Endothelial cell of umbilical vein (primary cell): ENCODE data around the gene OR10D3. TPM values are rescaled to one million over a fixed set of nuclear protein-coding genes. Genes with fewer than 3 reads are reported as not detected.

Experiments used
- BruUV-seq: library from RNA; stranded (reverse); fragments of 400-500 nt; replicated peaks from 2 replicates; lab custom pipeline; 2021; lab: Mats Ljungman, UMichigan
- CTCF ChIA-PET: fragments of 300-600, 350-600 bp; sonication (Branson Sonifier 250); formaldehyde crosslinking; loops from one replicate; lab custom pipeline; 2021; ENCODE audit warnings: antibody characterized with exemption, inconsistent platforms; lab: Charles Lee
- POLR2A ChIA-PET: fragments of 300-600, 350-600 bp; sonication (Branson Sonifier 250); formaldehyde crosslinking; loops from one replicate; lab custom pipeline; 2021; ENCODE audit warnings: antibody characterized with exemption, inconsistent platforms; lab: Charles Lee
- DNase-seq: peaks from one replicate; pipeline ENCODE4 v3.0.0-alpha.2; 2011; ENCODE audit warnings: low read depth, low spot score
- FAIRE-seq: peaks from 2 replicates; lab custom pipeline; 2011; peaks lifted over from hg19 to GRCh38; lab: Jason Lieb, UNC
- H2AFZ ChIP-seq: 2 replicates; pipeline ENCODE4 v1.6.0; 2012; ENCODE audit warnings: low read depth, low read length, control low read depth, inconsistent platforms
- H3K27ac ChIP-seq: 2 replicates; pipeline ENCODE4 v1.5.1; 2011; ENCODE audit warnings: low read depth, mild to moderate bottlenecking, control low read depth, low read length, moderate library complexity; ENCODE audit not compliant: insufficient read depth
- H3K27me3 ChIP-seq, 2 experiments: 2 replicates each; pipeline versions ENCODE4 v1.6.0 to v1.6.1; 2011; ENCODE audit warnings: low read length in 2 of 2, mixed read lengths in 1 of 2; ENCODE audit not compliant: control insufficient read depth in 2 of 2, insufficient read depth in 2 of 2
- H3K36me3 ChIP-seq, 2 experiments: 2 replicates in 1 of 2; 3 replicates in 1 of 2; pipeline ENCODE4 v1.5.1; 2011; ENCODE audit warnings: low read length in 2 of 2, mild to moderate bottlenecking in 1 of 2, moderate library complexity in 1 of 2; ENCODE audit not compliant: control insufficient read depth in 2 of 2, insufficient read depth in 2 of 2; ENCODE audit errors: extremely low read depth in 1 of 2
- H3K4me1 ChIP-seq: 3 replicates; pipeline ENCODE4 v1.5.1; 2011; ENCODE audit warnings: mild to moderate bottlenecking, low read length; ENCODE audit not compliant: control insufficient read depth, insufficient read depth; ENCODE audit errors: extremely low read depth
- H3K4me2 ChIP-seq: 2 replicates; pipeline ENCODE4 v1.6.1; 2011; ENCODE audit warnings: low read length, control low read depth, mixed read lengths; ENCODE audit not compliant: insufficient read depth
- H3K4me3 ChIP-seq, 3 experiments: fragments of 200-600 bp in 1 of 3; sonication (generic), shearing (Covaris generic) in 1 of 3; replicated peaks in 1 of 3; 2 replicates each; pipeline ENCODE4 v1.5.1; 2011 to 2016; ENCODE audit warnings: control low read depth in 3 of 3, low read length in 3 of 3, mild to moderate bottlenecking in 2 of 3, inconsistent platforms in 1 of 3, low read depth in 1 of 3, moderate library complexity in 1 of 3; ENCODE audit not compliant: insufficient read depth in 1 of 3
- H3K79me2 ChIP-seq: 2 replicates; pipeline ENCODE4 v1.6.0; 2012; ENCODE audit warnings: low read length, inconsistent platforms; ENCODE audit not compliant: control insufficient read depth, insufficient read depth
- H3K9ac ChIP-seq: replicated peaks from 2 replicates; pipeline ENCODE3; 2011; ENCODE audit warnings: low read length, control low read depth; ENCODE audit not compliant: insufficient read depth; ENCODE audit errors: extremely low read depth
- H3K9me1 ChIP-seq: replicated peaks from 3 replicates; pipeline ENCODE4 v1.6.0; 2011; ENCODE audit warnings: mild to moderate bottlenecking, low read length; ENCODE audit not compliant: control insufficient read depth, insufficient read depth; ENCODE audit errors: extremely low read depth
- H3K9me3 ChIP-seq: replicated peaks from 2 replicates; pipeline ENCODE4 v1.5.1; 2012; ENCODE audit warnings: low read length, inconsistent platforms; ENCODE audit not compliant: control insufficient read depth, insufficient read depth
- H4K20me1 ChIP-seq: replicated peaks from 2 replicates; pipeline ENCODE3; 2011; ENCODE audit warnings: mild to moderate bottlenecking, low read length; ENCODE audit not compliant: control insufficient read depth, insufficient read depth; ENCODE audit errors: extremely low read depth
- EZH2 ChIP-seq: IDR thresholded peaks from 2 replicates; pipeline ENCODE4 v1.6.1; 2012; ENCODE audit warnings: borderline replicate concordance, low read depth, mild to moderate bottlenecking, moderate library complexity, low read length, inconsistent platforms; ENCODE audit not compliant: severe bottlenecking
- FOS ChIP-seq: IDR thresholded peaks from 2 replicates; pipeline ENCODE4 v1.6.1; 2011; ENCODE audit warnings: mild to moderate bottlenecking, low read length, moderate library complexity, borderline replicate concordance; ENCODE audit not compliant: insufficient read depth
- GATA2 ChIP-seq: IDR thresholded peaks from 2 replicates; pipeline ENCODE4 v1.7.0; 2011; ENCODE audit warnings: low read depth, mild to moderate bottlenecking, moderate library complexity, mixed read lengths, low read length; ENCODE audit not compliant: insufficient read length, insufficient read depth
- JUN ChIP-seq: IDR thresholded peaks from 2 replicates; pipeline ENCODE4 v1.6.1; 2011; ENCODE audit warnings: borderline replicate concordance, low read depth; ENCODE audit not compliant: insufficient read length, insufficient read depth
- MYC ChIP-seq: IDR thresholded peaks from one replicate; pipeline ENCODE4 v1.6.1; 2011; ENCODE audit warnings: mild to moderate bottlenecking, low read depth, low read length
- POLR2A ChIP-seq: IDR thresholded peaks from 2 replicates; pipeline ENCODE4 v1.6.1; 2012; ENCODE audit warnings: low read depth, mild to moderate bottlenecking, control low read depth, low read length
- POLR2AphosphoS5 ChIP-seq: IDR thresholded peaks from 2 replicates; pipeline ENCODE4 v1.6.1; 2012; ENCODE audit warnings: low read depth, mild to moderate bottlenecking, control low read depth, low read length, moderate library complexity; ENCODE audit not compliant: insufficient read depth
- dilution Hi-C: fragments of 300-500 bp; cut with MboI; formaldehyde crosslinking; loops from one replicate; pipeline ENCODE4 v1.15.0; 2019; ENCODE audit warnings: low sequenced_read_pairs; ENCODE audit not compliant: extremely low pct_ligation_motif_present
- intact Hi-C: fragments of 100-400 bp; cut with micrococcal nuclease; formaldehyde crosslinking; loops from one replicate; pipeline ENCODE4 v1.10.0; 2022
- polyA plus RNA-seq, 4 experiments: library from polyadenylated mRNA; depleted of rRNA in 3 of 4; stranded (reverse) in 3 of 4; unstranded in 1 of 4; fragments of >200 nt; gene quantifications; 2 replicates each; pipeline versions ENCODE4 v1.2.1 to v1.2.3, GENCODE V29; 2011 to 2012; ENCODE audit warnings: missing spikeins in 1 of 4
- total RNA-seq: library from RNA; stranded (reverse); gene quantifications from 2 replicates; pipeline ENCODE4 v1.2.3, GENCODE V29; 2021
- TF ChIP-seq, protein P1 (sequence below): IDR thresholded peaks from 2 replicates; pipeline ENCODE4 v1.6.1; 2011; ENCODE audit not compliant: insufficient read depth, insufficient read length
- TF ChIP-seq, protein P2 (sequence below), 2 donors: IDR thresholded peaks; 1 replicate in 1 of 2; 2 replicates in 1 of 2; pipeline ENCODE4 v1.5.1; 2011; ENCODE audit warnings: low read length in 2 of 2, mild to moderate bottlenecking in 2 of 2, moderate library complexity in 2 of 2, control low read depth in 1 of 2, inconsistent platforms in 1 of 2, low read depth in 1 of 2; ENCODE audit not compliant: insufficient read depth in 1 of 2; ENCODE audit errors: extremely low read depth in 1 of 2

The OR10D3 gene
- total and polyA plus RNA-seq, 2 donors (not counting 3 experiments of a cell fraction or from before 2014, with no cell fraction given): not detected

DNA sequence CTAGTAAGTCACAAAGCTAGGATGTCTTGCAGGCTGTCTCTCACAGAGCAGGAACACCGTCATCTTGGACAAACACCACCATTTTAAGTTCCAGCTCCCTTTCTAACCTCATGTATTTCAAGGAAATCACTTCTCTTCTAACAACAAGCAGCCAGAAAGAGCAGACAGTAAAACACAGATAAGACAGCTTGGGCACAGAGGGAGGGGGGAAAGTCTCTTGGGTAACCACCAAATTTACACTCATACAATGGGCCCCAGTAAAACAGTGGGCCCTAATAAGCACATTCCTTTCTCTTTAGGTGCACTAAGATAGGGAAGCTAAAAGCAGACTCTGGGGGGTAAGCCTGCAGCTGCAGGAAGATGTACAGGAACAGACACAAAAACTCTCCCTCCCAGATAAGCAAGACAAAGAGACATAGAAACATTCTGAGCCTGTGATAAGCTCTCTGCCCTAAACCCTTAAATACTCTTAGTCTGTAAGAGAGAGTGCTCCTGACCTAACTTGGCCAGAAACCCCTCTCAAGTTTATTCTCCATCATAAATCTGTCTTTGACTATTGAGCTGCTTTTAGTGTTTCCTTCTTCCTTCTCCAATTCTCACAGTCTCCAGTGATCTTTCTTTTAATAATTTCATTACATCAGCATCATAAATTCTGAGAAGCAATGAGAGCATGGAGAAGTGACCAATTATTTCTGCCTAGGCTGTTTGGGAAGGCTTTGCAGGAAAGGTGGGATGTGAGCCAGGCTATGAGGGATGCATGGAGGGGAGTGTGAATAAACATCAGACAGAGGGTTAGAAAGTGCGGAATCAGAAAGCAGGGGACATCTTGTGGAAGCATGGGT, 7.4 kb downstream of the OR10D3 start:
- no peaks in the 10 kb centered on the region for H3K4me1 ChIP-seq
- dilution Hi-C loops: no loop called here
- no peak overlapping the region for H2AFZ ChIP-seq
- intact Hi-C loops: no loop called here
- no peak overlapping the region for H3K4me3 ChIP-seq
- H3K9me1 ChIP-seq: no peaks in the 10 kb centered on the region
- no peak overlapping the region for H3K4me2 ChIP-seq
- DNase-seq (peak; percentile 16), FAIRE-seq (no peak)
- POLR2A ChIA-PET: no interaction called here
- TF ChIP-seq MYC: no peak
- no peak for TF ChIP-seq JUN
- TF ChIP-seq FOS: no peak
- no peak for TF ChIP-seq POLR2A
- TF ChIP-seq, protein P1, sequence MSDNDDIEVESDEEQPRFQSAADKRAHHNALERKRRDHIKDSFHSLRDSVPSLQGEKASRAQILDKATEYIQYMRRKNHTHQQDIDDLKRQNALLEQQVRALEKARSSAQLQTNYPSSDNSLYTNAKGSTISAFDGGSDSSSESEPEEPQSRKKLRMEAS: no peak
- no peak for TF ChIP-seq GATA2
- TF ChIP-seq EZH2: no peak
- TF ChIP-seq POLR2AphosphoS5: no peak
- TF ChIP-seq, protein P2, sequence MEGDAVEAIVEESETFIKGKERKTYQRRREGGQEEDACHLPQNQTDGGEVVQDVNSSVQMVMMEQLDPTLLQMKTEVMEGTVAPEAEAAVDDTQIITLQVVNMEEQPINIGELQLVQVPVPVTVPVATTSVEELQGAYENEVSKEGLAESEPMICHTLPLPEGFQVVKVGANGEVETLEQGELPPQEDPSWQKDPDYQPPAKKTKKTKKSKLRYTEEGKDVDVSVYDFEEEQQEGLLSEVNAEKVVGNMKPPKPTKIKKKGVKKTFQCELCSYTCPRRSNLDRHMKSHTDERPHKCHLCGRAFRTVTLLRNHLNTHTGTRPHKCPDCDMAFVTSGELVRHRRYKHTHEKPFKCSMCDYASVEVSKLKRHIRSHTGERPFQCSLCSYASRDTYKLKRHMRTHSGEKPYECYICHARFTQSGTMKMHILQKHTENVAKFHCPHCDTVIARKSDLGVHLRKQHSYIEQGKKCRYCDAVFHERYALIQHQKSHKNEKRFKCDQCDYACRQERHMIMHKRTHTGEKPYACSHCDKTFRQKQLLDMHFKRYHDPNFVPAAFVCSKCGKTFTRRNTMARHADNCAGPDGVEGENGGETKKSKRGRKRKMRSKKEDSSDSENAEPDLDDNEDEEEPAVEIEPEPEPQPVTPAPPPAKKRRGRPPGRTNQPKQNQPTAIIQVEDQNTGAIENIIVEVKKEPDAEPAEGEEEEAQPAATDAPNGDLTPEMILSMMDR (IDR thresholded peaks at IDR 0.05; ENCODE audit: extremely low read depth in 1 of 2, insufficient read depth in 1 of 2, low read depth in 1 of 2, low read length in 2 of 2): no peak
- H3K9ac ChIP-seq: no peak overlapping the region
- BruUV-seq: no TSS peak
- H3K27ac ChIP-seq: no peak overlapping the region
- no peaks in the 10 kb centered on the region for H3K79me2 ChIP-seq
- H3K27me3 ChIP-seq: peaks cover 9 to 15% of the 10 kb centered on the region in 2 experiments
- H3K36me3 ChIP-seq: no peaks in the 10 kb centered on the region
- CTCF ChIA-PET: interaction anchor here (13.5 kb wide), 1 partner anchor 120 kb away, joined by 363 read pairs; no protein-coding TSS in a partner anchor
- H3K9me3 ChIP-seq: no peaks in the 10 kb centered on the region
- H4K20me1 ChIP-seq: no peaks in the 10 kb centered on the region
